Lower leg skin (tissue), 3 donors: Measurements from ENCODE around the gene ZNF532.

ENCODE experiments used
- CTCF ChIP-seq, 3 donors: fragments of 450-650 bp; IDR thresholded peaks; one replicate each; pipeline ENCODE4 v1.5.1; 2016; ENCODE audit warnings: antibody characterized with exemption in 3 of 3, mild to moderate bottlenecking in 3 of 3, moderate library complexity in 2 of 3
- POLR2A ChIP-seq, 2 donors: fragments of 450-650 bp; IDR thresholded peaks; one replicate each; pipeline ENCODE4 v1.6.1; 2016 to 2017; ENCODE audit warnings: antibody characterized with exemption in 2 of 2, mild to moderate bottlenecking in 1 of 2, moderate library complexity in 1 of 2

GRCh38 chr18:58822944-58823343, 41.7 kb upstream of the ZNF532 start:
- TF ChIP-seq CTCF (IDR thresholded peaks at IDR 0.05) (no peak), POLR2A (IDR thresholded peaks at IDR 0.05) (no peak)
